IPS-20b (cell line): ENCODE results near the gene DENND1A.

Source experiments
- H3K27ac ChIP-seq: one replicate; pipeline ENCODE4 v1.5.1; 2013; ENCODE audit warnings: low read length
- H3K27me3 ChIP-seq: 2 replicates; pipeline ENCODE4 v1.6.1; 2013; ENCODE audit warnings: mild to moderate bottlenecking, low read length, inconsistent platforms; ENCODE audit not compliant: insufficient read depth
- H3K36me3 ChIP-seq: 2 replicates; pipeline ENCODE4 v1.6.1; 2013; ENCODE audit warnings: low read depth, mild to moderate bottlenecking, inconsistent platforms, low read length, moderate library complexity; ENCODE audit not compliant: insufficient read depth
- H3K4me1 ChIP-seq: 2 replicates; pipeline ENCODE4 v1.6.1; 2013; ENCODE audit warnings: mild to moderate bottlenecking, control low read depth, inconsistent platforms, low read length, moderate library complexity; ENCODE audit not compliant: insufficient read depth
- H3K4me3 ChIP-seq: 2 replicates; pipeline ENCODE4 v1.5.1; 2013; ENCODE audit warnings: mild to moderate bottlenecking, low read length, inconsistent platforms
- H3K9ac ChIP-seq: 2 replicates; pipeline ENCODE4 v1.6.1; 2013; ENCODE audit warnings: low read depth, mild to moderate bottlenecking, inconsistent platforms, low read length, moderate library complexity
- H3K9me3 ChIP-seq: 2 replicates; pipeline ENCODE4 v1.6.1; 2013; ENCODE audit warnings: mild to moderate bottlenecking, low read depth, low read length, inconsistent platforms; ENCODE audit not compliant: insufficient read depth

The DENND1A gene

GRCh38 chr9:123597048-123597447 is 332.9 kb downstream of the DENND1A start:
- no peaks in the 10 kb centered on the region for H3K27me3 ChIP-seq
- H3K27ac ChIP-seq = no peak overlapping the region
- H3K4me1 ChIP-seq = peaks cover 4% of the 10 kb centered on the region; the same call in 1 of the 2 replicates
- H3K36me3 ChIP-seq = no peaks in the 10 kb centered on the region
- H3K9me3 ChIP-seq = no peaks in the 10 kb centered on the region
- H3K9ac ChIP-seq = no peak overlapping the region
- no peak overlapping the region for H3K4me3 ChIP-seq

- no peak overlapping the region for H3K9ac ChIP-seq
- no peaks in the 10 kb centered on the region for H3K27me3 ChIP-seq
- H3K36me3 ChIP-seq = no peaks in the 10 kb centered on the region
- no peak overlapping the region for H3K4me3 ChIP-seq
- H3K27ac ChIP-seq = no peak overlapping the region
- peaks cover 4% of the 10 kb centered on the region; the same call in 1 of the 2 replicates for H3K4me1 ChIP-seq
- H3K9me3 ChIP-seq = no peaks in the 10 kb centered on the region
Observed at GRCh38 chr9:123591283-123591682, 338.6 kb downstream of the DENND1A start.

GRCh38 chr9:123590499-123590898 is 339.4 kb downstream of the DENND1A start:
- peaks cover 4% of the 10 kb centered on the region; the same call in 1 of the 2 replicates for H3K4me1 ChIP-seq
- no peak overlapping the region for H3K4me3 ChIP-seq
- H3K27me3 ChIP-seq = no peaks in the 10 kb centered on the region
- H3K36me3 ChIP-seq = no peaks in the 10 kb centered on the region
- no peaks in the 10 kb centered on the region for H3K9me3 ChIP-seq
- no peak overlapping the region for H3K27ac ChIP-seq
- H3K9ac ChIP-seq = no peak overlapping the region

- Histone ChIP-seq H3K36me3 (no peaks in the 10 kb centered on the region), H3K4me3 (no peak overlapping the region), H3K9me3 (no peaks in the 10 kb centered on the region), H3K27ac (no peak overlapping the region), H3K9ac (no peak overlapping the region), H3K27me3 (no peaks in the 10 kb centered on the region), H3K4me1 (no peaks in the 10 kb centered on the region)
Observed at GRCh38 chr9:123589361-123590239, 340.3 kb downstream of the DENND1A start.

GRCh38 chr9:123586275-123586674 is 343.7 kb downstream of the DENND1A start:
- Histone ChIP-seq H3K9me3 (no peaks in the 10 kb centered on the region), H3K4me3 (no peak overlapping the region), H3K4me1 (no peaks in the 10 kb centered on the region), H3K9ac (no peak overlapping the region), H3K36me3 (no peaks in the 10 kb centered on the region; the same call in 1 of the 2 replicates), H3K27me3 (no peaks in the 10 kb centered on the region), H3K27ac (no peak overlapping the region)

- Histone ChIP-seq H3K27me3 (no peaks in the 10 kb centered on the region), H3K9ac (no peak overlapping the region), H3K27ac (no peak overlapping the region), H3K9me3 (no peaks in the 10 kb centered on the region), H3K4me1 (no peaks in the 10 kb centered on the region), H3K4me3 (no peak overlapping the region), H3K36me3 (no peaks in the 10 kb centered on the region; the same call in 1 of the 2 replicates)
Observed at GRCh38 chr9:123584202-123585176, 345.4 kb downstream of the DENND1A start.

- Histone ChIP-seq H3K27ac (no peak overlapping the region), H3K27me3 (no peaks in the 10 kb centered on the region), H3K4me1 (no peaks in the 10 kb centered on the region), H3K9me3 (no peaks in the 10 kb centered on the region), H3K4me3 (no peak overlapping the region), H3K9ac (no peak overlapping the region), H3K36me3 (no peaks in the 10 kb centered on the region; the same call in 1 of the 2 replicates)
Observed at GRCh38 chr9:123583646-123584045, 346.3 kb downstream of the DENND1A start.

- Histone ChIP-seq H3K36me3 (no peaks in the 10 kb centered on the region), H3K4me1 (no peaks in the 10 kb centered on the region), H3K4me3 (no peak overlapping the region), H3K9ac (no peak overlapping the region), H3K27ac (no peak overlapping the region), H3K27me3 (no peaks in the 10 kb centered on the region), H3K9me3 (peaks cover 13% of the 10 kb centered on the region; the same call in 1 of the 2 replicates)
Observed at GRCh38 chr9:123571240-123571639, 358.7 kb downstream of the DENND1A start.

- H3K27me3 ChIP-seq = no peaks in the 10 kb centered on the region
- no peaks in the 10 kb centered on the region for H3K9me3 ChIP-seq
- no peak overlapping the region for H3K27ac ChIP-seq
- no peak overlapping the region for H3K4me3 ChIP-seq
- no peak overlapping the region for H3K9ac ChIP-seq
- no peaks in the 10 kb centered on the region for H3K36me3 ChIP-seq
- no peaks in the 10 kb centered on the region for H3K4me1 ChIP-seq
Observed at GRCh38 chr9:123568691-123569688, 360.9 kb downstream of the DENND1A start.

GRCh38 chr9:123567013-123567412 is 362.9 kb downstream of the DENND1A start:
- Histone ChIP-seq H3K4me3 (no peak overlapping the region), H3K4me1 (no peaks in the 10 kb centered on the region), H3K9ac (no peak overlapping the region), H3K27me3 (no peaks in the 10 kb centered on the region), H3K36me3 (no peaks in the 10 kb centered on the region), H3K9me3 (no peaks in the 10 kb centered on the region), H3K27ac (no peak overlapping the region)

- Histone ChIP-seq H3K9ac (no peak overlapping the region), H3K4me1 (peaks cover 8% of the 10 kb centered on the region; the same call in 1 of the 2 replicates), H3K9me3 (no peaks in the 10 kb centered on the region), H3K4me3 (no peak overlapping the region), H3K27ac (no peak overlapping the region), H3K36me3 (no peaks in the 10 kb centered on the region), H3K27me3 (no peaks in the 10 kb centered on the region)
Observed at GRCh38 chr9:123564652-123565051, 365.3 kb downstream of the DENND1A start.
